Lung (tissue), 12 donors: ENCODE measurements around the gene MTHFR. TPM values are rescaled to one million over a fixed set of nuclear protein-coding genes. Genes with fewer than 3 reads are reported as not detected.

Experiments used
- ATAC-seq: fragments of 200-7000 bp; cut with Tn5 transposase; one replicate; pipeline ENCODE4 v1.9.1; 2020; ENCODE audit warnings: moderate number of reproducible peaks; ENCODE audit not compliant: insufficient read depth, low FRiP score
- DNase-seq, 3 donors: peaks; one replicate each; pipeline ENCODE4 v3.0.0-alpha.2; 2013 to 2017
- H3K27ac ChIP-seq, 2 donors: one replicate each; pipeline ENCODE4 v1.5.1; 2013; ENCODE audit warnings: mild to moderate bottlenecking in 2 of 2, moderate library complexity in 2 of 2, control low read depth in 1 of 2, inconsistent platforms in 1 of 2, low read depth in 1 of 2, low read length in 1 of 2
- H3K27me3 ChIP-seq, 3 donors: one replicate each; pipeline ENCODE4 v1.5.1; 2013; ENCODE audit warnings: low read length in 2 of 3; ENCODE audit not compliant: control insufficient read depth in 3 of 3, insufficient read depth in 3 of 3
- H3K36me3 ChIP-seq, 4 donors: one replicate each; pipeline ENCODE4 v1.5.1; 2013; ENCODE audit warnings: low read length in 4 of 4, mild to moderate bottlenecking in 1 of 4, moderate library complexity in 1 of 4; ENCODE audit not compliant: control insufficient read depth in 4 of 4, insufficient read depth in 4 of 4
- H3K4me1 ChIP-seq, 5 donors: one replicate each; pipeline ENCODE4 v1.5.1; 2013; ENCODE audit warnings: low read length in 5 of 5, mild to moderate bottlenecking in 2 of 5, moderate library complexity in 1 of 5; ENCODE audit not compliant: control insufficient read depth in 5 of 5, insufficient read depth in 5 of 5
- H3K4me3 ChIP-seq: one replicate; pipeline ENCODE4 v1.5.1; 2013; ENCODE audit warnings: mild to moderate bottlenecking, control low read depth, moderate library complexity
- H3K9ac ChIP-seq, 2 donors: one replicate each; pipeline ENCODE4 v1.5.1; 2013; ENCODE audit warnings: low read length in 2 of 2, control low read depth in 1 of 2; ENCODE audit not compliant: insufficient read depth in 1 of 2
- H3K9me3 ChIP-seq, 4 donors: one replicate each; pipeline ENCODE4 v1.5.1; 2013; ENCODE audit warnings: low read length in 3 of 4, mild to moderate bottlenecking in 1 of 4, moderate library complexity in 1 of 4; ENCODE audit not compliant: control insufficient read depth in 4 of 4, insufficient read depth in 3 of 4
- CTCF ChIP-seq: IDR thresholded peaks from 2 replicates; pipeline ENCODE4 v1.5.1; 2012; ENCODE audit warnings: mild to moderate bottlenecking; ENCODE audit errors: control extremely low read depth, extremely low read depth
- WGBS, 2 donors: extraction: QIAGEN DNeasy Blood & Tissue Kit; methylation state at CpG; one replicate each; pipeline ENCODE4 v1.1.7; 2013; 5-methylcytosine and 5-hydroxymethylcytosine counted together
- polyA plus RNA-seq, 2 donors: library from polyadenylated mRNA; stranded (reverse); fragments of 200-250 nt; gene quantifications; one replicate each; pipeline ENCODE4 v1.2.1, GENCODE V29; 2013
- total RNA-seq, 2 donors: library from RNA; depleted of rRNA in 1 of 2; stranded (reverse); fragments of >200 nt in 1 of 2; gene quantifications; one replicate each; pipeline ENCODE4 v1.2.1, GENCODE V29; 2014 to 2021
- donor health status: control.
- donor health status: control.
- donor health status: Bipolar disorder and iron deficiency.
- donor health status: healthy.
- donor health status: DM: yes; HTN: yes; CAD: no.

MTHFR gene
- total and polyA plus RNA-seq, 4 donors, result 20.6 to 61.4 (median 30.0) TPM

DNA sequence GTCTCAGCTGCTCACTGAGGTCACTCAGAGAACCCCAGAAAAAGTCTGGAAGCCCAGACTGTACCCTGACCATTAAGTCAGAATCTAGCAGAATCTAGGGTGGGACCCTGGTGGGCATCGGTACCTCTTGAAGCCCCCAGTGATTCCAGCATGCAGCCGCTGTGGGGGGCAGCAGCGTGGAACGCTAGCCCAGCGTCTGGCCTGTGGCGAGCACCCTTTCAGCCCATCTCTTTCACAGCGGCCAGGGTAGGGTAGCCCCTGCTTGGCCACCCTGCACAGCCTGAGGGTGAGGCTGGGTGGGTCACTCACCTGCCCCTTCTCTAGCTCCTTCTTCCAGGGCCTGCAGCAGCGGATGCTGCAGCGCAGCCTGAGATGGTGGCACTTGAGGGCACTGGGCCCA lies 27.4 kb downstream of the MTHFR start:
- WGBS, 2 donors, result 96 to 97% methylated on average over 9 of the region's 9 CpGs
- Histone ChIP-seq H3K27me3 (no peaks in the 10 kb centered on the region), H3K4me1 (no peaks in the 10 kb centered on the region), H3K4me3 (no peak overlapping the region), H3K27ac (no peak overlapping the region), H3K36me3 (no peaks in the 10 kb centered on the region), H3K9me3 (peaks cover 0 to 2% (median 0%) of the 10 kb centered on the region in 4 donors), H3K9ac (no peak overlapping the region)
- DNase-seq, result no peak
- no peak for ATAC-seq
- no peak for TF ChIP-seq CTCF

DNA sequence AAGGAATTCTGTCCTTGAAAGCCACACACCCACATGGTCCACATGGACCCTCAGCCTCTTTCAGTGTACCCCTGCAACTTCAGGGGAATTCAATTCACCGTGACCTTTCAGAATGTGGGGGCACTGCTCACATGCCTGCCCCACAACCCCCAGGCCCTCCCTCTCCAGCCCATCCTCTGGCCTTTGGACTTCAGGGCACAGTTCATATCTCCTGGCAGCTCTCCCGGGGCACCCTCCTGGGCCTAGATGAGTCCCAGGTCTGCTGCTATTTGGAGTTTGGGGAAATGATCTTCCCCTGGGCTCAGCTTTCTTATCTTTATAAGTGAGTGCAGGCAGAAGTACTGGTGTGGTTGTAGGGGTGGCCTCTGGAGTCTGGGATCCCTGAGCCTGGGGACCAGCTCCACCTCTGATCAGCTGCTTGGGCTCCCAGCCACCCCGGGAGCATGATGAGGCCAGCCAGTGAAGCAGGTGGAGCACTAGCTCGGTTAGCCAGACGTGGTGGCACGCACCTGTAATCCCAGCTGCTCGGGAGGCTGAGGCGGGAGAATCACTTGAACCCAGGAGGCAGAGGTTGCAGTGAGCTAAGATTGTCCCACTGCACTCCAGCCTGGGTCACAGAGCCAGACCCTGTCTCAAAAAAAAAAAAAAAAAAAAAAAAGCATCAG lies 28.0 kb downstream of the MTHFR start:
- no peak overlapping the region for H3K27ac ChIP-seq
- WGBS, 2 donors, result 90 to 97% methylated on average over 8 of the region's 8 CpGs
- TF ChIP-seq CTCF, result no peak
- no peak overlapping the region for H3K9ac ChIP-seq
- no peaks in the 10 kb centered on the region for H3K4me1 ChIP-seq
- DNase-seq (no peak), ATAC-seq (no peak)
- H3K9me3 ChIP-seq, result peaks cover 0 to 2% (median 0%) of the 10 kb centered on the region in 4 donors
- H3K36me3 ChIP-seq, result no peaks in the 10 kb centered on the region
- H3K27me3 ChIP-seq, result no peaks in the 10 kb centered on the region
- H3K4me3 ChIP-seq, result no peak overlapping the region

- Histone ChIP-seq H3K36me3 (no peaks in the 10 kb centered on the region), H3K9me3 (no peaks in the 10 kb centered on the region), H3K4me1 (no peaks in the 10 kb centered on the region), H3K27me3 (no peaks in the 10 kb centered on the region), H3K4me3 (no peak overlapping the region), H3K27ac (no peak overlapping the region), H3K9ac (no peak overlapping the region)
- TF ChIP-seq CTCF, result no peak
- 85 to 94% methylated on average over 9 of the region's 9 CpGs for WGBS, 2 donors
- DNase-seq, result no peak
- no peak for ATAC-seq
Observed at GRCh38 chr1:11774753-11775152, 31.0 kb downstream of the MTHFR start.

- 55 to 69% methylated on average over 5 of the region's 5 CpGs for WGBS, 2 donors
- TF ChIP-seq CTCF, result no peak
- DNase-seq, result no peak
- no peaks in the 10 kb centered on the region for H3K27me3 ChIP-seq
- H3K27ac ChIP-seq, result no peak overlapping the region
- H3K9ac ChIP-seq, result no peak overlapping the region
- H3K36me3 ChIP-seq, result no peaks in the 10 kb centered on the region
- H3K4me3 ChIP-seq, result no peak overlapping the region
- H3K4me1 ChIP-seq, result peaks cover 0 to 3% (median 0%) of the 10 kb centered on the region in 5 donors
- ATAC-seq, result no peak
- H3K9me3 ChIP-seq, result no peaks in the 10 kb centered on the region
Observed at GRCh38 chr1:11772458-11772857, 33.3 kb downstream of the MTHFR start.
